Left cardiac atrium (tissue), 4 donors: Measurements from ENCODE around the gene PFKFB3. TPM values are rescaled to one million over a fixed set of nuclear protein-coding genes. Genes with fewer than 3 reads are reported as not detected.

Experiments
- ATAC-seq, 2 donors: fragments of 200-7000 bp; cut with Tn5 transposase; one replicate each; pipeline ENCODE4 v1.9.1; 2020; ENCODE audit warnings: mild to moderate bottlenecking in 2 of 2, moderate library complexity in 2 of 2
- DNase-seq: peaks from one replicate; pipeline ENCODE4 v3.0.0-alpha.2; 2020
- intact Hi-C, 2 donors: fragments of 100-400 bp; cut with DNase I; formaldehyde crosslinking; loops; one replicate each; pipeline versions ENCODE4 v1.14.1 to v1.15.1; 2022 to 2023
- total RNA-seq, 2 donors: library from RNA; stranded (reverse); fragmentation: NEBNext Ultra II Directional; extraction: Animal tissue kit (Norgen Biotek cat#: 25700); gene quantifications; one replicate each; pipeline ENCODE4 v1.2.1, GENCODE V29; 2021
- donor health status: DM: no; HTN: yes; CAD: no.
- donor health status: DM: no; HTN: yes; CAD: no; lungs with severe emphysema.
- donor health status: DM: yes; HTN: yes; CAD: no.
- donor health status: Dilated cardiomyopathy.

Gene PFKFB3
- total RNA-seq, 2 donors from 2014 or later: 30.7 to 56.1 TPM

DNA sequence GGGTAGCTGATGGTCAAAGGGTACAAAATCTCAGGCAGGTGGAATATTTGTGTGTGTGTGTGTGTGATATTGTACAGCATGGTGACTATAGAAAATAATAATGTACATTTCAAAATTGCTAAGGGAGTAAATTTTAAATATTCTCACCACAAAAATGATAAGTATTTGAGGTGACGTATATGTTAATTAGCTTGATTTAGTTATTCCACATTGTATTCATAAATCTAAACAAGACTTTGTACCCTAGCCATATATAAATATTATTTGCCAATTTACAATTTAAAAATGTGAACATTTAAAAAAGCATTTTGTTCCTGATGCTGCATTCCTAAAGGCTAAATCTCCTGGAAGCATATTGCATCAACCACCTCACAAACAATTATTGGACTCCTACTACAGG is 47.0 kb downstream of the PFKFB3 start:
- intact Hi-C loops: no loop called here
- DNase-seq: no peak
- no peak for ATAC-seq

DNA sequence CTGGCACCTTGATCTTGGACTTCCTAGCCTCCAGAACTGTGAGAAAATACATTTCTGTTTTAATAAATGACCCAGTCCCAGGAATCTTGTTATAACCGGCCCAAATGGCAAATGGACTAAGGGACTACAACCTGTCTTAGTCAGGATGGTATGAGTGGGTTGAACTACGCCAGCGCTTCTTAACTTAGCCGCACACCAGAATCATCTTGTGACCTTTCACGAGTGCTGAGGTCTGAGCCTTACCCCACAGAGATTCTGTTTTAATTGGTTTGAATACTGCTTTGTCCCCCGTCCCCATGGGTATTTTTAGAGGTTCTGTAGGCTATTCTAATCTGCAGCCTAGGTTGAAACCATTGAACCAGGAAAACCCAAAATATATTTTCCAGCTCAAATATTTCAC is 48.0 kb downstream of the PFKFB3 start:
- ATAC-seq: no peak

DNA sequence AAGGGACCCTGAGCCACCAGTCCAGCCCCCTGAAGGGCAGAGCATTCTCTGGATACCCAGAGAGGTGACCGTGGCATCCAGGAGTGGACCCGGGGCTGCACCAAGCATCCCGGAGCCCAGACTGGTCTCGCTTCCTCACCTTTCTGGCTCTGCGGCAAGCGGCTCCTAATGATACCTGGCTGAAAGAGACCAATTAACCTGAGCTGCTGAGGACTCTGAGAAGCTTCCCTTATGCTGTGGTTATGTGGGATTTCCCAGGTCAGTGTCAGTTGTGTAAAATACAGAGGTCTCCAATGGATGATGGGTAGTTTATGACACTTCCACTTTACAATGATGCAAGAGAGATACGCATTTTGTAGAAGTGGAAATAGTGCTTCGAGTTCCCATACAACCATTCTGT is 51.5 kb downstream of the PFKFB3 start:
- ATAC-seq (no peak), DNase-seq (no peak)
- intact Hi-C loops: no loop called here

More for the DNA sequence above, 48.0 kb downstream of the PFKFB3 start:
- no peak for DNase-seq
- intact Hi-C loops: no loop called here

DNA sequence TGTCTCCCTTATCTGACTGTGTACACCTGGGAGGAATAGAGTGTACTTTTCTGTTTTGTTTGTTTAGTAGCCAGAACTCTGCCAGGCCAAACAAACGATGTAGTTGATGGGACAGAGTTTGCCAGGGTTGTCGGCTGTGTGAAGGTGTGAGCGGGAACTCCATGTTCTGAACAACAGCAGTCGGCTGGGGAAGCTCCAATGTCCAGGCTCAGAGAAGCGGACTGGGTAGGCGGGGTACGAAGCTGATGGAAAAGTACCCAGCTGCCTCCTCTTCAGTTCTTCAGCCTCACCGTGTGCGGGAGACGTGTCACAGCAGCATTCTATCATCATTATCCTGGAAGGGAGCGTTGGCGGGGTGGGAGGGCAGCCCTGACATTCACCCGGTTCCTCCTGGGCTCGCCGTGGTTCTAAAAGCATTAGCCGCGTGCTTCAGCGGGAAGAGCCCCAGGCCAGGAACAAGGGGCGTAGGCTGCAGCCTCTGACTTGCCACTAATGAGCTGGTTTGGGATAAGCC is 52.9 kb downstream of the PFKFB3 start:
- no peak for ATAC-seq
- intact Hi-C loops: no loop called here
- DNase-seq: no peak

DNA sequence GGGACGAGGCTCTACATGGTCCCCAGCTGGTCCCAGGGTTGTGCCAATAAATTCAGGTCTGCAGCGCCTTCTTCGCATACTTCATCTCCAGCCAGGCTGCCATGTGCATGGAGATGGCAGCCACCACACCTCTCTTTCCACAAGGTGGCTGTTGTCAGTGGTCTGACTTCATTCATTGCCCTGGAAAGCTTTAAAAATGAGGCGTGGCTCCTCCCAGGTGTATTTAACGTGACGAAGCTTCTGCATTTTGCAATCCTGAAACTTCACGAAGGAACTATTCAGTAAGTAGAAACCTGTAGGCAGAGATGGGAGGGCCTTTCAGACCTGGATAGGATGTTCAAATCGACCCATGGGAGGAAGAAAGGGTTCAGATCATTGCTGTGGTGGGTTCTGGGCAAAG is 53.7 kb downstream of the PFKFB3 start:
- no peak for ATAC-seq
- intact Hi-C loops: no loop called here
- DNase-seq: no peak

DNA sequence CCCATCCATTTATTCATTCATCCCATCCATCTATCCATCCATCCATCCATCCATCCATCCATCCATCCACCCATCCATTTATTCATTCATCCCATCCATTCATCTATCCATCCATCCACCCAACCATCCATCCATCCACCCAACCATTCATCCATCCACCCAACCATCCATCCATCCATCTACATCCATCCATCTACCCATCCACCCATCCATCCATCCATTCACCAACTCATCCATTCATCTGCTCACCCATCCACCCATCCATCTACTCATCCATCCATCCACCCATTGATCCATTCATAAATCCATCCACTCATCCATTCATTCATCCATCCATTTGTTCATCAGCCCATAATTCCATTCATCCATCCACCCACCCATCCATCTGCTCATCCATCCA is 56.4 kb downstream of the PFKFB3 start:
- no peak for DNase-seq
- intact Hi-C loops: no loop called here
- no peak for ATAC-seq

DNA sequence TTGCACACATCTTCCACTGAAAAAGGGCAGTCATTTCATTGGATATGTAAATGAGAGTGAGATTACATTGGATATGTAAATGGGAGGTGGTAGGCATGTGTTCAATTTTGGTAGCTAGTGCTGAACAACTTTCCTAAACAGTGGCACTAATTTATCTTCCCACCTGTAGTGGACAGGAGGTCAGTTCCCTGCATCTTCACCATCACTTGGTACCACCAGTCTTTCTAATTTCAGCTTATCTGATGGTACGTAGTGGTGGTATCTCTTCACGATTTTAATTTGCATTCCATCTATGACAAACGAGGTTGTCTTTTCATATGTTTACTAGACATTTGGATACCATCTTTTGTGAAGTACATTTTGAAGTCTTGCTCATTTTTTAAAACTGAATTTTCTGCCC is 58.1 kb downstream of the PFKFB3 start:
- DNase-seq (no peak), ATAC-seq (no peak)

DNA sequence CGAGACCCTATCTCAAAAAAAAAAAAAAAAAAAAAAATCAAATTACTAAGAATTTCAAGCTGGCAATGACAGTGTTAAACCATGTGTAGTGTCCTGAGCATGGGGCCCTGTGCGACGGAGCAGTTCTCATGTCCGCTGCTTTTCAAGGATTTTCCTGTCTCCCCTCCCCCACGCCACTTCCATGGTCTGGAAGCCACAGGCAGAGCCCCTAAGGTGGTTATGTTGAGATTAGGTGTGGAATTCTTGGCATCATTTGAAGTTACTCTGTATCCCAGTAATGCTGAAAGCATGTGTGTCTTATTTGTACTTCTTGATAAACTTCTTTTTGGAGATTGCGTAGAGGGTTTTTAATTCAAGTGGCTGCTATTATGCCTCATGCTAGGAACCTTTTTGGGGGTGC is 65.2 kb downstream of the PFKFB3 start:
- intact Hi-C loops: no loop called here
- ATAC-seq: peak in 1 of 2 donors; percentile 19
- no peak for DNase-seq

More for the DNA sequence above, 58.1 kb downstream of the PFKFB3 start:
- intact Hi-C loops: no loop called here

DNA sequence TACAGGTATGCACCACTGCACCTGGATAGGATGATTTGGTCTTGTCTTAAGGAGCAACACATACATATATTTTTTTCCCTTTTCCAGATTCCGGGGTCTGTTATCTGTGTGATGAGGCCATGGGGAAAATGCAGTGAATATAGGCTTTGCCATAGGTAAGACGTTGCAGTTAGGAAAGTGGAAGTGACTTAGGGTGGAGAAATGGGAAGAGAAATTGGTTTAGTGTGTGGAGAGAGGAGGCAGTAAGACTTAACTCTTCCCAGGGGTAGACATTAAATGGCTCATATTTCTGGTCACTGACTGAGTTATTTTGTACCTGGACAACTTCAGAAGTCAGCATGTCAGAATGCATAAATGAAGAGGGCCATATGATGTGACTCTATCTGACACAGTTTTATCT is 66.7 kb downstream of the PFKFB3 start:
- ATAC-seq (no peak), DNase-seq (no peak)
- intact Hi-C loops: no loop called here

DNA sequence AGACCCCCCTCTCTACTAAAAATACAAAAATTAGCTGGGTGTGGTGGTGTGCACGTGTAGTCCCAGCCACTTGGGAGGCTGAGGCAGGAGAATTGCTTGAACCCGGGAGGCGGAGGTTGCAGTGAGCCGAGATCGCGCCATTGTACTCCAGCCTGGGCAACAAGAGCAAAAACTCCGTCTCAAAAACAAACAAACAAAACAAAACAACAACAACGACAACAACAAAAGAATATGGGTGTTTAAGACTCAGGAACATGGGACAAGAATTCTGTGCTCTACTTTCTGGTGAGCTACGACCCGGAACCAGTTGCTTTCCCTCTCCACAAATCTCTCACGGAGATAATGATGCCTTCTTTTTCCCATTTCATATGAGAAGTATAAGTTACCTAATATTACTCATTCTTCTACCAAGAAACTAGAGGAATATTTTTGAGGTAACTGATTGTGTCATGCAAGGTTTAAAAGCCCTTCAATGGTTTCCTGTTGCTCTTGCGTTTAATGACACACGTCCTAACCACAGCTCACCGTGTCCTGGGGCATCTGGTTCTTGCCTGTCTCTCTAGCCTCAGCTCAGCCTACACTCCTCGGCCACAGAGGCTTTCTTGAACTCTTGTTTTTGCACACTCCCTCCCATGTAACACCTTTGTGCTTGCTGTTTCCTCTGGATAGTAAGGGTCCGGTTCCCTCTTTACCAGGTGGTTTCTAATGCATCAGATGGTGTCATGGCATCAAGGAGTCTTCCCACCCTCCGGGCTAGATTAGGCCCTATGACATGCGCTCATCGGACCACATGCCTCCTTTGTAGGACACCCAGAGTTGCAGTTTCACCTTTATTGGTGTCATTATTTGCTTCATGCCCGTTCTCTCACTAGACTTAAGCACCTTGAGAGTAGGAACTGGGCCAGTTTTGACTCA is 67.5 kb downstream of the PFKFB3 start:
- intact Hi-C loops: loop anchor here in 1 of 2 donors (10.0 kb wide), 1 partner anchor 65 kb away; the partner anchor contains the start of gene PFKFB3

DNA sequence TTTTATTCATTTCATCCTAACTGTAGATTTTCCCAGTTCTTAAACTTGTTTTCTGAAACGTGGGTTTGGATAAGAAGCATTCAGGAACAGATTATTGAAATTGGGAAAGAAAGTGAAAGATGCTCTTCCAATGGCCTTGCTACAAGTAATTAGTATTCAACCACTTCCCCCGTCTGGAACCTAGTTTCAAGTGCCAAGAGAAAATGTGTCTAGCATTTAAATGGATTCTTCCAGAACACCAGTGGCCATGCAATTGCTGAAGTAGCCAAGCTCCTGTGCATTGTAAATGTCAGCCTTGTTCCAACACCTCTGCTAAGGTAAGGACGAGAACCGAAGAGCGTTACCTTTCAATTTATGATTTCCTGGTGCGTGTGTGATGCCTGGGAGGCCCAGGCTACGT is 68.2 kb downstream of the PFKFB3 start:
- DNase-seq (no peak), ATAC-seq (no peak)
- intact Hi-C loops: loop anchor here in 1 of 2 donors (10.0 kb wide), 1 partner anchor 66 kb away; the partner anchor contains the start of gene PFKFB3

More for the DNA sequence above, 67.5 kb downstream of the PFKFB3 start:
- DNase-seq (no peak), ATAC-seq (peak in 1 of 2 donors; percentile 39)

DNA sequence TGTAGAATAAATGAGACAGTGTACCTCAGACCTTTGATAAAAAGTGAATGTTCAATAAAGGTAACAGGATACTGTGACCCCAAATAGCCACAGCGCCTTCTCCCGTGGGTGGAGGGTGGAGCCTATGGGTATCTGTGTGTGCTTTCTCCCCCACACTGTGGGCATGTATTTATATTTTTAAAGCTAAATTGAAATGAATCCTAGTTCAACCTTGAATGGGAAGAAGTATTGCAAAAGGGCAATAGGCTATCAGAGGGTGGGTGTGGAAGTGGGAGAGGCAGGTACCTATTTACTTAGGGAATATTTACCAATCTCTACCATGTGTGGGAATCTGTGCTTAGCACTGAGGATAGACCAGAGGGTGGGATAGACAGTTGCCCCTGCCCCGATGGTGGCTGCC is 68.9 kb downstream of the PFKFB3 start:
- ATAC-seq: no peak
- intact Hi-C loops: loop anchor here in 1 of 2 donors (10.0 kb wide), 1 partner anchor 67 kb away; the partner anchor contains the start of gene PFKFB3
- DNase-seq: no peak

DNA sequence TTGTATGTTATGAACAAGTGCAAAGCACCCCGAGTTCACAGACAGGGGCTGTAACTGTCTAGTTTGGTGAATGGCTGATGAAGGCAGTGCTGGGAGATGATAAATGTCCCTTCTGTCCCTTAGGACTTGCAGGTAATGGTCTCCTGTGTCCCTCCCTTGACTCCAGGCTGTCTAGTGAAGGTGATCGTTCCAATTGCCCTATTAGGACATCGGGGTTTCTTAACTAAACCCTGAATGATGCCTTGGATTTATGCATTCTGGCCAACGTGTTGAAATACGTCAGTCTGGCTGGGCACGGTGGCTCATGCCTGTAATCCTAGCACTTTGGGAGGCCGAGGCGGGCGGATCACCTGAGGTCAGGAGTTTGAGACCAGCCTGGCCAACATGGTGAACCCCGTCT is 69.4 kb downstream of the PFKFB3 start:
- DNase-seq (no peak), ATAC-seq (no peak)
- intact Hi-C loops: loop anchor here in 1 of 2 donors (10.0 kb wide), 1 partner anchor 67 kb away; the partner anchor contains the start of gene PFKFB3

DNA sequence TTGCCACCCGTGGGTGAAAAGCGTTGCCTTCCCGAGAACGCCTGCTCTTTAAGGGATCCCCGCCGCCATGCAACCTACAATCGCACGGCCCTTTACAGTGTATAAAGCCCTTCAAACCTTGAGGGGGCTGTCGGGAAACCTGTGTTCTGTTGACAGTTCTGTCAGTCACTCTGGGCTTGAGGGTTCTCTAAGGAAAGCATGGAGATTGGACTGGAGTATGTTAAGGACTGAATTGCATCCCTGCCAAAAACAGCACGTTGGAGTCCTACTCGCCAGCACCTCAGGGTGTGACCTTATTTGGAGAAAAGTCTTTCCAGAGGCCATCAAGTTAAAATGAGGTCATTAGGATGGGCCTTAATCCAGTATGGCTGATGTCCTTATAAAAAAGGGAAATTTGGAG is 70.6 kb downstream of the PFKFB3 start:
- ATAC-seq (peak in 1 of 2 donors; percentile 5), DNase-seq (no peak)
- intact Hi-C loops: loop anchor here in 1 of 2 donors (10.0 kb wide), 1 partner anchor 69 kb away; the partner anchor contains the start of gene PFKFB3

DNA sequence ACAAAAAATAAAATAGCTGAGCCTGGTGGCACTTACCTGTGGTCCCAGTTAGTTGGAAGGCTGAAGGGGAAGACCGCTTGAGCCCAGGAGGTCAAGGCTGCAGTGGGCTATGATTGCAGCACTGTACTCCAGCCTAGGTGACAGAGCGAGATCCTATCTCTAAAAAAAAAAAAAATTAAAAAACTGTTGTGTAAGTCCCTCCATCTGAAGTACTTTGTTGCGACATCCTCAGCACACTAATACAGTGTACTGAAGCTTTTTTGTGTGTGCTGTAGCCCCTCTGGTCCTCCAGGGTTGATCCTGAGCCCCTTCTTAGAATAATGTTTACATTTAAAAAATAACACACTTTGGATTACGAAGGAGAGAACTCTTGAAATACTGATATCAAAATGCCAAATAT is 71.3 kb downstream of the PFKFB3 start:
- no peak for ATAC-seq
- intact Hi-C loops: loop anchor here in 1 of 2 donors (10.0 kb wide), 1 partner anchor 69 kb away; the partner anchor contains the start of gene PFKFB3
- no peak for DNase-seq

DNA sequence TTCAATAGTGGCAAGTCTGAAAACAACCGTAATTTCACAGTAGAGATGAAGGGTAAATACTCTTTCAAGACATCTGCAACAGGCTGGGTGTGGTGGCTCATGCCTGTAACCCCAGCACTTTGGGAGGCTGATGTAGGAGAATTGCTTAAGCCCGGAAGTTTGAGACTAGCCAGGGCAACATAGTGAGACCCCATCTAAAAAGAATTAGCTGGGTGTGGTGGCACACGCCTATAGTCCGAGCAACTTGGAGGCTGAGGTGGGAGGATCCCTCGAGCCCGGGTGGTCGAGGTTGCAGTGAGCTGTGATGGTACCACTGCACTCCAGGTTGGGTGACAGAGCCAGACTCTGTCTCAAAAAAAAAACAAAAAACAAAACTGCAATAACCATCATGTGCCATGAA is 71.8 kb downstream of the PFKFB3 start:
- intact Hi-C loops: loop anchor here in 1 of 2 donors (10.0 kb wide), 1 partner anchor 70 kb away; the partner anchor contains the start of gene PFKFB3
- ATAC-seq (no peak), DNase-seq (no peak)

DNA sequence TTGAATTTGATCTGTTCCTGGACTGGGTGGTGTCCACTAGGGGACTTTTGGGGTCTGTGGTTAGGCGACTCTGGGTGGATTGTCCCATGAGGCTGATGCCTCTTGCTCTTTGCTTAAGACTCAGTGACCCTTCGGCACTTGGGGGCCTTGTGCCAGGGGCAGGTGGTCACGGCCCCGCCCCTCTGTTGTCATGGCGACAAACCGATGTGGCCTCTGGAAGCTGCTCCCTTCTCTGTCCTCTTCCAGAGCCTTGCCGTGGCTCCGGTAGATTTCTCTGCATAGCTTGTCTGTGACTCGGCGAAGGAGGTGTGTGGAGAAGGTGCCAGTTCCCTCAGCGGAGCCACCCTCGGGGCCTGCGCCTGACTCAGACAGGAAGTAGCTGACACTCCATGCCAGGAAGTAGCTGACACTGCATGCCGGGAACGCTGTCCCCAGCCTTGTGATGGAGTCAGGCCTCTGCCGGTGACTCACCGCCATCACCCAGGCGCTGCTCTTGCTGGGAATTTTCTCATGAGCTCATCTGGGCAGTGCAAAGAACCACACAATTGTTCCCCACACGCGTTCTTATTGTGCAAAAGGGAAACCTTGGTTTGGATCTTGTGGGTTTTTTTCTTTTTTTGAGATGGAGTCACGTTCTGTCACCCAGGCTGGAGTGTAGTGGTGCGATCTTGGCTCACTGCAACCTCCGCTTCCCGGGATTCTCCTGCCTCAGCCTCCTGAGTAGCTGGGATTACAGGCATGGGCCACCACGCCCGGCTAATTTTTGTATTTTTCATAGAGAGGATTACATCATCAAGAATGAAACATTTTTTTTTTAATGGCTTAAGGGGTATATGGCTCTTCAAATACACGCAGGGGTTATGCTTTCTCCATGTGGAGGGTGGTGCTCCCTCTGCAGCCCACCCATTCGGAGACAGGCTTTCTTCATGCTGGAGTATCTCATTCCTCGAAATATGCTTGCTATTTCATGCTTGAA is 72.6 kb downstream of the PFKFB3 start:
- DNase-seq (peak; percentile 95), ATAC-seq (peak; percentile 97 to 98)
- intact Hi-C loops: loop anchor here in 1 of 2 donors (10.0 kb wide), 1 partner anchor 71 kb away; the partner anchor contains the start of gene PFKFB3

DNA sequence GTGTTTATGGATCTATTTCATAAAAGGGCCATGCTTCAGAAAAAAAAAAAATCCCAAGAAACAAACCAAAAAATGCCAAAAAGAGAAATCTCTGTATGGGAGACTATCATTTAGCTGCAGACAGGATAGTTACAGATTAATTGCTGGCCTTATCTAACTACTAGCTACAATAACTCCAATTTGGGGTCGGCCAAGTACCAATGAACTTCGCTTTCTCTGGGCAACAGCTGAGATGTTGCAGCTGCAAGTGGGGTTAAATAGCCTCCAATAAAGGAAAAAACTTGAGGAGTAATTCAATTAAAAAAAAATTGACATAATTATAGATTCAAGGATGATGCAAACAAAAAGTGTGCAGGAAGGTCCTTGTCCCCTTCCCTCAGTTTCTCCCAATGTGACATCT is 73.6 kb downstream of the PFKFB3 start:
- intact Hi-C loops: loop anchor here in 1 of 2 donors (10.0 kb wide), 1 partner anchor 72 kb away; the partner anchor contains the start of gene PFKFB3
- no peak for ATAC-seq

More for the DNA sequence above, 73.6 kb downstream of the PFKFB3 start:
- DNase-seq: no peak
